ENCODE data around the gene ARHGEF10L. TPM values are rescaled to one million over a fixed set of nuclear protein-coding genes. Genes with fewer than 3 reads are reported as not detected.

ARHGEF10L gene
- total RNA-seq, 4 donors from 2014 or later: 38.5 to 73.8 (median 41.7) TPM

DNA sequence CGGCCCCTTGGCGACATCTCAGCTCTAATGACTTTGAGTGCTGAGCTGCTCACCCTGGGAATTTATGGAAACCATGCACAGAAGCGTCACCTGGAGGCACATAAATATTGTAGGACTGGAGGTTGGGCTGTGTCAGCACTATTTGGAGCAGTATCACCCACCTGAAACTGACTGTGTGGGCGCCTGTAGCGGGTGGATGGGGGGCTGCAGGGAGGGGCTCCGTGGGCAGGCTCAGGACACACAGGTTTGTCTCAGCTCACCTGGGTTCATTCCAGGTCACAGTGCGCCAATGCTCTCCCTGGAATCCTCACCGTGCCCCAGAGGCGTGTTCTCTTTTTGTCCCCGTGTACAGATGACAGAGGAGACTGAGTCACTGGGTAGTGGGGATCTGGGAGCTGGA, 140.8 kb downstream of the ARHGEF10L start:
- TF ChIP-seq EP300 (IDR thresholded peaks at IDR 0.05) (no peak), POLR2A (IDR thresholded peaks at IDR 0.05) (no peak)
- TF ChIP-seq, protein P1, sequence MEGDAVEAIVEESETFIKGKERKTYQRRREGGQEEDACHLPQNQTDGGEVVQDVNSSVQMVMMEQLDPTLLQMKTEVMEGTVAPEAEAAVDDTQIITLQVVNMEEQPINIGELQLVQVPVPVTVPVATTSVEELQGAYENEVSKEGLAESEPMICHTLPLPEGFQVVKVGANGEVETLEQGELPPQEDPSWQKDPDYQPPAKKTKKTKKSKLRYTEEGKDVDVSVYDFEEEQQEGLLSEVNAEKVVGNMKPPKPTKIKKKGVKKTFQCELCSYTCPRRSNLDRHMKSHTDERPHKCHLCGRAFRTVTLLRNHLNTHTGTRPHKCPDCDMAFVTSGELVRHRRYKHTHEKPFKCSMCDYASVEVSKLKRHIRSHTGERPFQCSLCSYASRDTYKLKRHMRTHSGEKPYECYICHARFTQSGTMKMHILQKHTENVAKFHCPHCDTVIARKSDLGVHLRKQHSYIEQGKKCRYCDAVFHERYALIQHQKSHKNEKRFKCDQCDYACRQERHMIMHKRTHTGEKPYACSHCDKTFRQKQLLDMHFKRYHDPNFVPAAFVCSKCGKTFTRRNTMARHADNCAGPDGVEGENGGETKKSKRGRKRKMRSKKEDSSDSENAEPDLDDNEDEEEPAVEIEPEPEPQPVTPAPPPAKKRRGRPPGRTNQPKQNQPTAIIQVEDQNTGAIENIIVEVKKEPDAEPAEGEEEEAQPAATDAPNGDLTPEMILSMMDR (IDR thresholded peaks at IDR 0.05): no peak
- Histone ChIP-seq H3K4me3 (no peak overlapping the region), H3K27ac (no peak overlapping the region), H3K36me3 (peaks cover 0 to 46% (median 0%) of the 10 kb centered on the region in 3 donors), H3K27me3 (no peaks in the 10 kb centered on the region), H3K9me3 (no peaks in the 10 kb centered on the region), H3K4me1 (peaks cover 0 to 24% (median 0%) of the 10 kb centered on the region in 4 donors)
- WGBS, 2 donors: 88 to 89% methylated on average over 10 of the region's 10 CpGs
- no peak for DNase-seq (ENCODE audit: low spot score in 2 of 2)

DNA sequence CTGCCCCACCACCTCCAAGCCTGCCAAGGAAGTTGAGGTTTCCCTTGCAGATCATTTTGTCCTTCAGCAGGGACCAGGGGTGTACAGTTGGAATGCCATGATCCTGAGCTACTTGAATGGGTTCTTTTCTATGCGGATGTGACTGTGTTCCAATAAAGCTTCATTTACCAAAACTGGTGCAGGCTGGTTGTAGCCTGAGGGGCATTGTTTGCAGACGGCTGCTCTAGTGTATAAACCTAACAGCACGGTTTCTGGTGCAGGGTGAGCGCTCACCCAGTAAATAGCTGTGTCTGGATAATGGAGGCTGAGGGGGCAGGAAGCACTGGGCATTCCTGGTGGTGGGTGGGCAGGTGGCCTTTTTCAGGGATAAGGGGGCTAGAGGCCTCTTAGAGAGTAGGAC, 142.9 kb downstream of the ARHGEF10L start:
- no peak for TF ChIP-seq EP300 (IDR thresholded peaks at IDR 0.05)
- no peak for TF ChIP-seq POLR2A (IDR thresholded peaks at IDR 0.05)
- TF ChIP-seq, protein P1 (IDR thresholded peaks at IDR 0.05): no peak
- no peak for DNase-seq (ENCODE audit: low spot score in 2 of 2)
- peaks cover 0 to 22% (median 0%) of the 10 kb centered on the region in 4 donors for H3K4me1 ChIP-seq
- H3K27me3 ChIP-seq: no peaks in the 10 kb centered on the region
- 58 to 67% methylated on average over 4 of the region's 4 CpGs for WGBS, 2 donors
- H3K4me3 ChIP-seq: no peak overlapping the region
- H3K27ac ChIP-seq: peak overlapping the region in 1 of 4 donors; percentile 52
- H3K36me3 ChIP-seq: peaks cover 0 to 47% (median 0%) of the 10 kb centered on the region in 3 donors
- no peaks in the 10 kb centered on the region for H3K9me3 ChIP-seq

DNA sequence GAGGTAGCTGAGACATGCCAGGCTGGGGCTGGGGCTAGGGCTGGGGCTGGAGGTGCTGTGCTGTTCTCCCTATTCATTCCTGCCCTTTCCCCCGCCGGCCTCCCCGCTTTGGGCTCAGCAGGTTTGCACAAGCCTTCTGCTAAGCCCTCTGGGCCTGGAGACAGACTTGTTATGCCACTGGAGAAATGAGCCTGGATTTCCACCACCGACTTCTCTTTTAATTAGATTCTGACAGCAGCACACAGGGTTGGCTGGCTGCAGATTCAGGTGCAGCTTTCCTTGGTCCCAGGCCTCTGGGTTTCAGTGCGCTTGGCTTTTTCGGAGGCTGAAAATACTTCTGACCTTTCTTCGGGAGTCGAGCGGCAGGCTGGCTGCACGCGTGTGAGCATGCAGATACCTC, 144.1 kb downstream of the ARHGEF10L start:
- H3K27ac ChIP-seq: no peak overlapping the region
- H3K4me1 ChIP-seq: peaks cover 0 to 22% (median 0%) of the 10 kb centered on the region in 4 donors
- 84 to 89% methylated on average over 11 of the region's 11 CpGs for WGBS, 2 donors
- H3K4me3 ChIP-seq: no peak overlapping the region
- H3K36me3 ChIP-seq: peaks cover 0 to 49% (median 0%) of the 10 kb centered on the region in 3 donors
- no peak for DNase-seq (ENCODE audit: low spot score in 2 of 2)
- H3K9me3 ChIP-seq: no peaks in the 10 kb centered on the region
- H3K27me3 ChIP-seq: no peaks in the 10 kb centered on the region
- no peak for TF ChIP-seq EP300 (IDR thresholded peaks at IDR 0.05)
- TF ChIP-seq, protein P1 (IDR thresholded peaks at IDR 0.05): no peak
- no peak for TF ChIP-seq POLR2A (IDR thresholded peaks at IDR 0.05)

DNA sequence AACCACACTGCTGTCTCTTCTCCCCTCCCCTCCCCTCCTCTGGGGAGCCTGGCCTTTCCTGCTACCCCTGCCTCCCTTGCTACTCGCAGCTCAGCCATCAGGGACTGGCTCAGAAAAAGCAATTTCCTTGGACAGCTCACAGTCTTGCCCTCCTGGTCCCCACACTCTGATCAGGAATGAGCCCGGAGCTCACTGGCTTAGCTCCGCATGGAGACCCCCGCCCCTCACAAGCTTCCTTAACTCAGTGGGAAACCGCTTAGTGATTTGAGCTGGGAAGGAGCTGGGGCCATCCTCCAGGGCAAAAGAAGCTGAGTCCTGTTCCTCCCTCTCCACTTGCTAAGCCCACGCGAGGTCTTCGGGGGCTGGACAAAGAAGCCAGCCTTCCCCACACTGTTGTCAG, 145.3 kb downstream of the ARHGEF10L start:
- Histone ChIP-seq H3K9me3 (no peaks in the 10 kb centered on the region), H3K27me3 (no peaks in the 10 kb centered on the region), H3K36me3 (peaks cover 0 to 46% (median 0%) of the 10 kb centered on the region in 3 donors), H3K4me1 (peaks cover 0 to 26% (median 0%) of the 10 kb centered on the region in 4 donors), H3K4me3 (no peak overlapping the region), H3K27ac (no peak overlapping the region)
- WGBS, 2 donors: 74 to 81% methylated on average over 7 to 8 of the region's 8 CpGs
- TF ChIP-seq, protein P1 (IDR thresholded peaks at IDR 0.05): no peak
- TF ChIP-seq EP300 (IDR thresholded peaks at IDR 0.05) (no peak), POLR2A (IDR thresholded peaks at IDR 0.05) (no peak)
- no peak for DNase-seq (ENCODE audit: low spot score in 2 of 2)

DNA sequence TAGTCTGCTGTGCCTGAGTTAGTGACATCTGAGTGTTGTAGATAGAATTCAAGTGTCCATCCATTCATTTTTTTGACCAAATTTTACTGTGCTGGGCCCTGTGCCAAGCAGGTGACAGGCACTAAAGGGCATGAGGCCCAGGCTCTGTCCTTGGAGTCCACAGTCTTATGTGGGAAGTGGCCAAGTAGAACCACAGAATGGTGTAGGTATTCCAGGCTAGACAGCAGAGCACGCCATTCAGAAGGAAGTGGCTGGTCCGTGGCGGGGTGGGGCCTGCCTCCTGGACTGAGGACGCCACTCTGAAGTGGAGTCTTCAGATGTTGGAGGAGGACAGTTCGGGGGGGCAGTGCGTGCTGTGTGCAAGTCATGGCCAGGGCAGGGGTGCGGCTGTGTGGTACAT, 146.8 kb downstream of the ARHGEF10L start:
- Histone ChIP-seq H3K27me3 (no peaks in the 10 kb centered on the region), H3K27ac (no peak overlapping the region), H3K36me3 (peaks cover 0 to 47% (median 0%) of the 10 kb centered on the region in 3 donors), H3K4me3 (no peak overlapping the region), H3K9me3 (no peaks in the 10 kb centered on the region), H3K4me1 (peaks cover 0 to 36% (median 0%) of the 10 kb centered on the region in 4 donors)
- TF ChIP-seq, protein P1 (IDR thresholded peaks at IDR 0.05): no peak
- TF ChIP-seq EP300 (IDR thresholded peaks at IDR 0.05) (no peak), POLR2A (IDR thresholded peaks at IDR 0.05) (no peak)
- DNase-seq (ENCODE audit: low spot score in 2 of 2): no peak
- WGBS, 2 donors: 85 to 92% methylated on average over 7 of the region's 7 CpGs
